HG02588 (cell line): ENCODE results near the gene CDK5R1.

Experiments used
- ATAC-seq: cut with Tn5 transposase; IDR thresholded peaks from one replicate; pipeline ENCODE4 v1.9.1; 2021; ENCODE audit warnings: mild to moderate bottlenecking, moderate library complexity; ENCODE audit not compliant: unreplicated experiment

Gene CDK5R1

DNA sequence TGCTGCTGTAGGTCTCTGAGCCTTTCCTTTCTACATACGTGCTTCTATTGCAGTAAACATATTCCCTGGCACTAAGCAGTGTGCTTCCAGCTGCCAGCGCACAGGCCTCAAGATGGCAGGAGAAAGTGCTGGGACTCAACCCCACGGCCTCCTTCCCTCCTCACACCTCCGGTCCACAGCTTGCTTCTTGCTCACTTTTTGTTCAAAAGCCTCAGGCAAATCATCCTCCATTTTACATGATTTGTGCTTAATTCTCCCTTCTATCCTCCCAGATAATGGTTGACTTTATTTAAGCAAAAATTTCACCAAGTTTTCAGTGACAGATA is 5.4 kb downstream of the CDK5R1 start:
- no peak for ATAC-seq

DNA sequence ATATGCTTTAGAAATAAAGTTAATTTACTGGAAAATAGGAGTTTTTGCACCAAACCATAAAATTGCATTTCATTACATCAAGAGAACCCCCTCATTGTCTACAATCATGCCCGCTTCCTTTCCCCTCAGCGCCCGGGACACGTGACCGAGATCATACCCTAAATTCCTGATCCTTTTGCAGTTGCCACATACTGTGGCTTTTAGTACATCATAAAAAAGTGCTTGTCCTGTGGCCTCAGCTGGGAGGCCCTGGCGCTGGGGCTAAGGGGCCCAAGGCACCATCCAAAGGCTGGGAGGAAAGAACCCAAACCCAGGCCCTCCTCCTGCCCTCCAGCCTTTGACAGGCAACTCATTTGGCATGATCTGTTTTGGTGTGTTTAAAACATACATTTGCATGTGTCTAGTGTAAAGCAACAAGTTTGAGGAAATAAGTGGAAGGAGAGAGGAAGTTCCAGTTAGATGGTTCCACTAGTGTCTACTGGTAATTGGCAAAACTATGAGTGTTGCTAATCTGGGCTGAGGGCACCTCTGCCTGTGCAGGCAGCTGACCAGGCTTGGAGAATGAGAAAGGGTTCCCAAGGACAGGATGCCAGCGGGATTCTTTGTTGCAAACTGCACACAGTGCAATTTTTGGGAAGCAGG is 6.0 kb downstream of the CDK5R1 start:
- ATAC-seq, result no peak

DNA sequence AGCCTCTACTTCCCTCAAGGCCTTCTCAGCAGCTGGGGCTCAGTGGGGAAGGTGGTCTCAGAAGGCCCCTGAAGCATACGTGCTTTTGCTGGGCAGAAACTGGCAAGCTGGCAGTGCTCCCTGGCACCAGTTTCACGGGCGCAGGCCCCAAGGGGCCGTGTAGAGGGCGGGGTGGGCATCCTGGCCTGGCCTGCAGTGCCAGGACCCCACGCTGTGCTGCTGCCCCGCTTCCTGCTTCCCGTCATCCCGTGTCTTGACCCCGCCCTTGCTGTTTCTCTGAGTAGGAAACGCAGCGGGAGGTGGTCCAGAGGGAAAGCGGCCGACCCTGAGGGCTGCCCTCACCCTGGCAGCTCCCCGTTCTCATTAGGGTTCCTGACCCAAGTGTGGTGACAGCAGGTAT is 6.8 kb downstream of the CDK5R1 start:
- ATAC-seq, result no peak

DNA sequence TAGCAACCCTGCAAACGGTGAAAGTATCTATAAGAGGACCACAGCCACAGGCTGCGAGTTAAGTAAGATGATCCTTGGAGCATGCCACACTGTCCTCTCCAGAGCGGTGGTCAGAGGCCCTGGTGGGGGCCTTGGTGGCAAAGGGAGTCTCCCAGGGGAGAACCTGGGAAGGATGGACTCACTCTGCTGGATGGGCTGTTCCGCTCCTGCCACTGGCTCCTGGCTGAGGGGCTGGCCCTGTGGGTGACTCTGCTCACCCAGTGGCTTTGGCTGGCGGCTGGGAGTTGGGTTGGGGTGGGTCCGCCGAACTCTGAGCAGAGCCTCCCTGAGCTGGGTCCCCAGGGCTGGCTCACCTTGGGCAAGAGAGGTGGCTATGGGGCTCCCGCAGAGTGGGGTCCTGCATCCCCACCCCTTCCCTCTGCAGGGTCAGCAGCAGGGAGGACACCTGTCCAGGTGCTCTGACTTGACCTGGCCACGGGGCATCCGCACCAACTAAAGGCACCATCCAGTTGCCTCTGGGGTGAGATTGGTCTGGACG is 7.3 kb downstream of the CDK5R1 start:
- ATAC-seq, result no peak

DNA sequence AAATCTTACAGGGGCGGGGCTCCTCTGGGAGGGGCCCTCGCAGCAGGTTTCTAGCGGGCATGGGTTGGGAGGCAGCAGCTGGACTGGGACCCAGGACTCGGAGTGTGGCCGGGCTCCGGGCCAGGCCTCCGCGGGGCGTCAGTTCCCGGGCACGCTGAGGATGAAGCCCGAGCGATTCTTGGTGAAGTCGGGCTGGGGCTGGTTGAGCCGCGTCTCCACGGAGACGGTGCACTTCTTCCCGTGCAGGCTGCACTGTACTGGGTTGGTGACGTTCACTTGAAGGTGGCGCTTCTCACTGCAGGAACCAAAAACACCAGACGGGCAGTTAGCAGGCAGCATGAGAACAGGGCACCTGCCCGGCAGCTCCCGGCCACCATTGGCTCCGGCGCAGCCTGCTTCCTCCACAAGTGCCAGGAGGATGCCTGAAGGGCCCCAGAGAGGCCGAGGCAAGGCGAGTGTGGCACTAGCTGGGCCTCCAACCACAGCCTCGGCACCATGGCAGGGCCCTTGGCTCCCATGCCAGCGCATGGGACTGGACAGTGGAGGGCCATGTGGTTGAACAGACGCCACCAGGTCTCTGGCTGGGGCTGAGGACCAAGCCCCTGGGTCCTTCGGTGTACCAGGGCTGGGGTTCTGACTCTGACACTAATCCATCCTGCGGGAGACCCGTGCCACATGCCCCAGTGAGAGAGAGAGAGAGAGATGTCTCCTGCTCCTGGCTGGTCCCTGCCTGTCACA is 8.0 kb downstream of the CDK5R1 start:
- ATAC-seq, result no peak

DNA sequence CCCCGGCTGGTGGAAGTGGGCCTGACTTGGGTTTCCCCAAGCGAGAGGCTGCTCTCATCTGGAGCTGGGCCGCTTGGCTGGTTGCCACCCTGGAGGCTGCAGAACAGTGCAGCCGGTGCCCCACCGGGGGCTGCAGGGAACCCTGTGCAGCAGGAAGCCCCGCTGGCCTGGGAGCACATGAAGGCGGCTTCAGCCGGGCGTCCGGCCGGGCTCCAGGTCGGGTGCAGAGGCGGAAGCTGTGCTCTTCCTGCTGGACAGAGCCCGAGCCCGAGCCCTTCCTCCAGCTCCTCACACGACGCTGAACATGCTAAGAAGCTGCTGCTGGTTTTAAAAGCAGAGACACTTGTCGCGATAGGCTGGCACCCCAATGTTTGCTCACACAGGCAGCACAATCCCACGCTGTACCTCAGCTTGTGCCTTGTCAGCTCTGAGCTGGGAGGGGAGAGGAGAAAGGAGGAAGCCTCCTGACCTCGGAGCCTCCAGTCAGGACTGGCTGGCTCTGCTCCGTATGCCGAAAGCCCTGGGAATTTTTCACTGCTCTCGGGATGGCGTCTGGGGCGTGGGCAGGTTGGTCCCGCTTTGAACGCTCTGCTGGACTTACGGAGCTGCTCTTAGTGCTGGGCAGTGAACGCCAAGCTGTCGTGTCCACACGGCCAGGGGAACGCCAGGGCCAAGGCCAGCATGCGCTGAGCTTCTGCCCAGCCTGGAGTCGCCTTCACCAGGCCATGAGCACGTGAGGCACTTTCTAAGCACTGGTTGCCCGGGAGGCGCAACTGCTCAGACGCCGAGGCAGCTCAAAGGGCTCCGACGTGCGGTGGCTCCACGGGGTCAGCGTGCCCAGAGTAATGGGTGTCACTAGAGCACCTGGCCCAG is 8.8 kb downstream of the CDK5R1 start:
- no peak for ATAC-seq

DNA sequence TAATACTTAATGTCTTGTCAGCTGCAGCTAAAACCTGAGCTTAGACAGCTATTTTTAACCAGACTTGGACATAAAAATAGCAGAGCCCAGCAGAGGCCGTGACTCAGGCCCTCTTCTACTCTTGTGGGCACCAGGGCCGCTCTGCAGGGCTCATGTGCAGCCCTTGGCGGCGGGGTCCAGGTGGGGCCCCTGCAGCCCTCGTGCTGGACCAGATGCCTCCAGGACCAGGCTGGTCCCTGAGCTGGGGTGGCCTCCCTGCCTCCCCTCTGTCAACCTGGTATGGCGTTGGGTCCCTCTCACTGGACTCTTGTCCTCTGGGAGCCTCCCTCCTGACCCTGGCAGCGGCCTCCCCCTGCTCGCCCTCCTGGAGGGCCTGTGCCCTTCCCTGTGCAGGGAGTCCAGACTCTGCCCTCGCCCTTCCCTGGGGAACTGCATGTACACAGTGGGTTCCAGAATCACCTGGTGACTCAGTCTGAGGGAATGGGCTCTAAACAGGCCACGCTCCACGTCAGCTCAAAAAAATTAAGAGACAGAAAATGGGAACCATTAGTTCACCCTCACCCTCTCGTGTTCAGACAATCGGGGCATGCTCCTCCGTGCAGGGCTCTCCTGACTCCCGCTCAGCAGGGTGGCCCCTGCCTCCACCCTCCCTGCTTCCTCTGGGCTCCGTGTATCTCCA is 9.7 kb downstream of the CDK5R1 start:
- no peak for ATAC-seq

DNA sequence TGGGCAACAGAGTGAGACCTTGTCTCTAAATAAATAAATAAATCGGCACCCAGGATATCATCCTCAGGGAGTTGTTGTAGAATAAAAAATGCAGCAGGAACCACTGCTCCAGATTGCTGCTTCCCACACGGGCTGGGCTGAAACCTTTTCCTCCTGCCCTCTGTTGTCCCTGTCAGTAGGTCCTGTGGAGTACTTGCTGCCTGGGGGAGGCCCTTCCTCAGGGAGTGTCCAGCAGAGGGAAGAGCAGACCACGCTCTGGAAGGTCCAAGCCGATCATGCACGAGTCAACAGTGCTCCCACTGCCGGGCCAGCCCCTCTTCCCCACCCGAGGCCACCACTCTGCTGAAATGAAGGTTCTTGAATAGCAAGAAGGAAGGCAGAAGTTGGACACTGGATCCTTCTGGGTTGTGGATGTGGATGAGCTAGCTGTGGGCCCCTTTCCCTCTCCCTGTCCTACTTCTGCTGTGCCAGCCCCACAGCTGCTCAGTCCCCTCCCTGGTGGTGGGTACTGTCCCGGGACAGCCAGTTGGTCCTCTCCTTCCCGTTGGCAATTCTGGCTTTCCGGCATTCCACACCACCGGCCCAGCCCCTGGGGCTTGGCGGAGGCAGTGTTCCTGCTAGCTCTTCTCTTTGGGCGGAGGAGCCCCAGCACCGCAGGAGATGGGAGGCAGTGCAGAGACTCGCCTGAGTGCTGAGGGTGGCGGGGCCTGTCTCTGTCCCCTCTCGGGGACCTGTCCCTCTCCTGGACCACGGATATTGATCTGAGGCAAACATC is 10.8 kb downstream of the CDK5R1 start:
- ATAC-seq, result no peak

DNA sequence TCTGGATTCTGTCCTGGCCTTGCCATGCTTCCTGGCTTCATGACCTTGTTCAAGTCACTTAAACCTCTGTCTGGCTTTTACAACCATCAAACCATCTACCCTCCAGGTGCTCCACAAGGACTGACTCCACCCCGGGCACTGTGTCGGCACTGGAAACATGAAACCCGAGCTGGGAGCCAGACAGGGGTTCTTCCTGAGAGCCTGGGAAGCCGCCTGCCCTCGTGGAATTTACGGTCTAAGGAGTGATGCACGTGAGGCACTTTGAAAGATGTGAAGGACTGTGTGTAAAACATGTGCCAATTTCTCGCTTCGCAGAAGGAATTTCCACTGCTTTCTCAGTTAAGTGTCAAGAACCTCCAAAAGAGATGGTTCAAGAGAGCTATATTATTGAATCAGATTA is 11.6 kb downstream of the CDK5R1 start:
- ATAC-seq, result no peak

DNA sequence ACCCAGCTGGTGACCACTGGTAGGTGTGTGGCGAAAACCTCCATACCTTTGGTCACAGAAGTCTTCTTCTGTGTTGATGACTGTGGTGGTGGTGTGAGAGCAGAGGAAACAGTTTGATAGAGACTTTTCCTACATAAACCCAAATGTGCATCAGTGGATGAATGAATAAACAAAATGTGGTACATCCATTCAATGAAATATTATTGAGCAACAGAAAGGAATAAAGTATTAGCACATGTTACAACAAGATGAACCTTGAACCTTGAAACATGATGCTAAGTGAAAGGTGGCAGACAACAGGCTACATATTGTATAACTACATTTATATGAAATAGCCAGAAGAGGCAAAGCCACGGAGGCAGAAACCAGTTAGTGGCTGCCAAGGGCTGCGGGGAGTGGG is 15.2 kb downstream of the CDK5R1 start:
- no peak for ATAC-seq

DNA sequence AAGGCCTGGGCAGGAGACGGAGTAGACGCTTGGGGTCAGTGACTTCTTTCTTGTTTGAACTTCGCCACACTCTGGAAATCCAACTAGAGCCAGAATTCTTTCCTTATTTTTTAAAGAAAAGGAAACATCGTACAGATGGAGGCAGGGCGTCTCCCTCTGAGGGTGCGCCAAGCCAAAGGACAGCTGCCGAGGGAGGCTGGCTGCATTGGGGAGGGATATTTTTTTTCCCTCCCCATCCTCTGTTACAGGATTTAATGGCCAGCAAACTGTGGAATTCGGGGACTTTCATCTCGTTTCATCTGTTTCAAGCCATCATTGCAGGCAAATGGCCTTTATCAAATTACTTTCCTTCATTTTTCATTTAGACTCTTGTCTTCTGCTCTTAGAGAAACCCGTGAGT is 15.9 kb downstream of the CDK5R1 start:
- ATAC-seq, result no peak

DNA sequence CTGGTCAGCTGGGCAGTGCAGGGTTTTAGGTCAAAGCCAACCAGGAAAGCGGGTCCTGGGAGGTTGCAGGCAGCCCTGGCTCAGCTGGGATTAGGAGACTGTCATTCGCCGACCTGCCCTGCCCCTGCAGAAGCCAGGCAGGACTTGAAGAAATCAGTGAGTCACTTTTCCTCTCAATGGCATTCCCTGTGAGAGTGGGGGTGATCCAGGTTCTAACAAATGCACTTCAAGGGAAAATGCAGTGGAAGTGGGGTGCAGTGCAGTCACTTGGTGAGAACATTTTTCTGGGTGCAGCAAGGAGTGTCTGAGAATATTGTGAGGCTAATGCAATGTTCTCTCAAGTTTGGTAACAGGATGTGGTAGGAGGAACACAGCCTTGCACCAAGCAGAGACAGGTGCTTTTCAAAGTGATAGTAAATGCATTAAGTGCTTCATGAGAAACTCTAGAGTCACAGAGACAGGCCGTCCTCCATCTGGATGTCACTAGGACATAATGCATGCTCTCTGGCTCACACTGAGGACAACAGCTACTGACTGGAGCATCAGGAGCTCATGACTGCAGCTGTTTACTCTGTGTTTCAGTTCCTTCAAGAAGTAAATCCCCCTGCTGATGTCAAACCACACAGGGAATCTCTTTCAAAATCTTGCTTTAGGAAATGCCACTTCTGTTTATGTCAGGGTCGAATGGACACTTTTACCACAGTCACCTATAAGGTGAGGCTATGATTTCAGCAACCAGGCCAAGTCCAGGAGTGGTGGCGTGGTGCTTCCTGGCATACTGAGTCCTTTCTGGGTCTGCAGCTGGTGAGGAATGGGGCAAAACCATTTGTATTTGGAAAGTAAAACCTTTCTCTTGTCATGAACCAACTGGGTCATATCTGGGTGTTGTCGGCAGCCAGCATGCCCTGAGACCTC is 16.7 kb downstream of the CDK5R1 start:
- peak; percentile 85 for ATAC-seq

DNA sequence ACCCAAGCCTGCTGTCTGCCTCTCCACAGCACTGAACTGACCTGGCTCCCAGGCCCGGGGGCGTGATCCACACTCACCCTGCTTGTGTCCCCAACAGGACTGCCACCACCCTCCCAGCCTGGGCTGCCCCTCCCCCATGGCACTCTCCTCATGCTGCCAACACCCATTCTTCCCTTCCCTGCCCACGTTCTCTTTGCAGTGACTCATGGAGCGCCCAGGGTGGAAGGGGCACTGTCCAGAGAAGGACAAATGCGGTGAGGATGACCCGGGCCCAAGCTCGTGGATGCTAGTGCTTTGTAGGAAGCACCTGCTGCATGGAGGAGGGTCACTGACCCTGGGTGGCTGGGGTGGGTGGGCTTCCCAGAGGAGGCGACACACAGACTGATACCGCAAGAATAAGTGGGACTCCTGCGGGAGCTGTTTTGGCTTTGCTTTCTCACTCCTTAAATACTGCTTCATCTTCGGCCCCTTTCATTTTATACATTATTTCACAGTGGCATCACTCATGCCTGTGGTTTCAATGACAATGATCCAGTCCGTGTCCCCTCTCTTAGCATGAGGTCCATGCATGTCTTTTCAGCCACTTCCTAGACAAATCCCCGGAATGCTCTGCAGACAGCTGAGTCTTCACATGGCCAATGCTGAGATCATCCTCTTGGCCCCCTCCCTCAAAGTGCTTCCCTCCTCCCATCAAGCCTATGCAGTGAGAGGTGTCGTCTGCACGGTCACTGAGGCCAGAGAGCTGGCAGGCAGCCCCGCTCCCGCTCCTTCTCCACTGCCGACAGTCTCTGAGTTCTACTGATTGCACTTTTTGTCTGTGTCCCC is 17.6 kb downstream of the CDK5R1 start:
- ATAC-seq, result no peak

DNA sequence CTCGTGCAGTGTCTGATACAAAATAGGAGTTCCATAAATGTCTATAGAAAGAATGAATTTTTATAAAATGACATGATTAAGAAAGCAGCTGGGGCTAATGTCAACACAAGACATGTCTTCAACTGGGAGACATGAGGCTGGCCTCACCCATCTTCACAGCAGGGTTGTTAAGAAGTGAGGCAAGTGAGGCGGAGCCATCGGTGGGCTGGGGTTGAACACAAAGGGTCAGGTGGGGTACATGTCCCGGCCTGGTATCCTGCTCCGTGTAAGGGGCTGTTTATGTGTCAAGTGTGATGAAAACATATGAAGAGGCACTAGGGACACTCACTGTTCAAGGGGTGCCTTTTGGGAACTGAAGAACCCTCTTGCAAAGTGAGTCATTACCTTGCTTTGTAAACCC is 22.1 kb downstream of the CDK5R1 start:
- no peak for ATAC-seq

DNA sequence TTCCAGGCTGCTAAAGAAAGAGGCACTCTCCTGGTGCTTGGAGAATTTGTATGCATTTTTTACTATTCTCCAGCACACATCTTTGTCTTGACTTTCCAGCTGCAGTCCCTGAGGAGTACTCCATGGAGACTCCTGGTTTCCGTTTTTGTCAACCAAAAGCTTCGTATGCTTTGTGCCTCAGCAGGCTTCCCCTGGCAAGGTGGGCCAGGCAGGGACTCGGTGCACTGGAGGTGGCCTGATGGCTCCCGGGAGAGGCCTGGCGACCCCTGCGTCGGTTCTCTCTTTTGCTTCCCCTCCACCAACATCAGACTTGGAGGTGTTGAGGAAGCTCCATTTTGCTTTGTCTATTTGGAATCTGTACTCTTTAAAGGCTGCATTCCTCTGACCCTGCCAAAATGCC is 23.7 kb downstream of the CDK5R1 start:
- no peak for ATAC-seq

DNA sequence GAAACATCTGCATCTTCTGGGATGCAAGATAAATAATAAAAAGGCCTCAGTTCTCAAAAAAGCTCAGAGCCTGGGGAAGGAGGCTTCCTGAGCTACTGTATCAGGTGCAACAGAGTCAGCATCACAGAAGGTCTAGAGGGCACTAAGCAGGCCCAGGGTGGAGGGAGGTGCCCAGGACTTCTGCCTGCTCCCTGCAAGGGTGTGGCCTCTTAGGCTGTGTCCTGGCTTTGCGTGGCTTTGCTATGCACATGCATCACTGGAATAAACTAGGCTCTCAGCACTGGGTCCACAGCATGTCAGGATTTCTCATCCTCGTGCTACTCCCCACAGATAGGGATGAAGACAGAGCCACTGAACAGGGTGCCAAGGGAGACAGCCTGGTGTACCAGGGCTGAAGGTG is 25.5 kb downstream of the CDK5R1 start:
- no peak for ATAC-seq

DNA sequence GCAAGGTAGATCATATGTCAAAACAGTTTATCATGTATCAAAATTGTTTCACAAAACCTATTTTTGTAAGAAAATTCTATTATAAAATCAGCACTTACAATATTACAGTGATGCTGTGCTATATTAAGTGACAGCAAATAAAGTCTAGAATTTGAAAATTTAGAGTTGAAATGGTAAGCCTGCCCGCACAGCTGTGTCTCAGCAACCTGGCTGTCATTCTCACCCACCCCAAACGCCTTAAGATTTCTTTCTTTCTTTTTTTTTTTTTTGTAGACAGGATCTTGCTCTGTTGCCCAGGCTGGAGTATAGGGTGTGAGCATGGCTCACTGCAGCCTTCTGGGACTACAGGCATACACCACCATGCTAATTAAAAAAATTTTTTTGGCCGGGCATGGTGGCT is 26.8 kb downstream of the CDK5R1 start:
- ATAC-seq, result no peak

DNA sequence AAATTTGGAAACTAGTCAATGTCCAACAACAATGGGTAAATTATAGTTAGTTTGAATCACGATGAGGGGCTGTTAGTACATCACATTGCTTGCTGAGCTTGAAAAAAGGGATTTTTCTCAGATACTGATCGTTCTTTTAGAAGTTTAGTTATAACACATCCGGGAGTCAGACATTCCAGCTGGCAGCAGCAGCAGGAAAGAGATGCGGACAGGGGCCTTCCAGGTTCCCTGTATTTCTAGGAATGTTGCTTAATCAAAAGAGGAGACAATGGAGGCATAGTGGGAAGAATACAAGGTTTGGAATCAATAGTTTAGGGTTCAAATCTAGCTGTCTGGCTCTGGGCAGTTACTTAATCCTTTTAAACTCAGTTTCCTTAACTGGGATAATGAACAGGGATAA is 27.8 kb downstream of the CDK5R1 start:
- ATAC-seq, result no peak
